GM12878 (cell line): ENCODE measurements around the gene TM4SF4. TPM values are rescaled to one million over a fixed set of nuclear protein-coding genes. Genes with fewer than 3 reads are reported as not detected.

Experiments
- ATAC-seq: fragments of 200-7000 bp; cut with Tn5 transposase; 3 replicates; pipeline ENCODE4 v1.9.1; 2020; ENCODE audit warnings: mild to moderate bottlenecking, moderate library complexity
- BruUV-seq: library from RNA; stranded (reverse); fragments of 400-500 nt; replicated peaks from 2 replicates; lab custom pipeline; 2021; lab: Mats Ljungman, UMichigan
- CTCF ChIA-PET: fragments of 300-600 bp; sonication (Branson Sonifier 250); formaldehyde crosslinking; extraction: SDS; loops from one replicate; lab custom pipeline; 2021; ENCODE audit warnings: inconsistent platforms; lab: Yijun Ruan, JAX
- POLR2A ChIA-PET: fragments of 350-600 bp; formaldehyde crosslinking; extraction: SDS; loops from one replicate; lab custom pipeline; 2021; ENCODE audit warnings: inconsistent platforms; lab: Charles Lee
- RAD21 ChIA-PET: fragments of 300-600 bp; sonication (Branson Sonifier 250); formaldehyde crosslinking; loops from one replicate; lab custom pipeline; 2023; ENCODE audit warnings: antibody characterized with exemption; ENCODE audit not compliant: unreplicated experiment; lab: Charles Lee
- SMC1A ChIA-PET: fragments of 300-600 bp; sonication (Branson Sonifier 250); formaldehyde crosslinking; loops from one replicate; lab custom pipeline; 2023; ENCODE audit not compliant: unreplicated experiment, uncharacterized antibody; lab: Charles Lee
- DNase-seq: peaks from one replicate; pipeline ENCODE4 v3.0.0-alpha.2; 2011; ENCODE audit warnings: low read depth, low spot score
- FAIRE-seq: peaks from 3 replicates; lab custom pipeline; 2011; peaks lifted over from hg19 to GRCh38; lab: Jason Lieb, UNC
- H2AFZ ChIP-seq: 2 replicates; pipeline ENCODE4 v1.6.0; 2011; ENCODE audit warnings: low read depth, low read length, control low read depth; ENCODE audit not compliant: control insufficient read depth
- H3K27ac ChIP-seq: 2 replicates; pipeline ENCODE4 v1.5.1; 2011; ENCODE audit warnings: control low read depth; ENCODE audit not compliant: control insufficient read depth, insufficient read depth
- H3K27me3 ChIP-seq, 2 experiments: replicated peaks in 1 of 2; 2 replicates each; pipeline versions ENCODE4 v1.6.0 to v1.6.1; 2011; ENCODE audit warnings: low read length in 1 of 2; ENCODE audit not compliant: control insufficient read depth in 2 of 2, insufficient read depth in 2 of 2
- H3K36me3 ChIP-seq, 2 experiments: 2 replicates each; pipeline ENCODE4 v1.5.1; 2011; ENCODE audit warnings: low read length in 1 of 2; ENCODE audit not compliant: control insufficient read depth in 2 of 2, insufficient read depth in 2 of 2
- H3K4me1 ChIP-seq: 2 replicates; pipeline ENCODE4 v1.6.1; 2011; ENCODE audit warnings: mild to moderate bottlenecking, low read length, moderate library complexity, mixed read lengths; ENCODE audit not compliant: control insufficient read depth, insufficient read depth
- H3K4me2 ChIP-seq: 2 replicates; pipeline ENCODE4 v1.6.0; 2011; ENCODE audit warnings: control low read depth; ENCODE audit not compliant: control insufficient read depth, insufficient read depth
- H3K4me3 ChIP-seq: fragments of 200-600 bp; sonication (generic); 2 replicates; pipeline ENCODE4 v1.5.1; 2016
- H3K79me2 ChIP-seq: 2 replicates; pipeline ENCODE4 v1.6.0; 2011; ENCODE audit warnings: low read length; ENCODE audit not compliant: control insufficient read depth, insufficient read depth
- H3K9ac ChIP-seq: 2 replicates; pipeline ENCODE4 v1.8.0; 2011; ENCODE audit warnings: low read length, control low read depth, mixed read lengths; ENCODE audit not compliant: control insufficient read depth, insufficient read depth
- H3K9me3 ChIP-seq: replicated peaks from 3 replicates; pipeline ENCODE4 v1.5.1; 2011; ENCODE audit warnings: mild to moderate bottlenecking, low read length; ENCODE audit not compliant: control insufficient read depth, insufficient read depth
- H4K20me1 ChIP-seq: 2 replicates; pipeline ENCODE4 v1.6.0; 2011; ENCODE audit not compliant: control insufficient read depth, insufficient read depth
- ATF3 ChIP-seq: IDR thresholded peaks from 2 replicates; pipeline ENCODE4 v1.6.1; 2011; ENCODE audit warnings: low read depth, mild to moderate bottlenecking, low read length, moderate library complexity, borderline replicate concordance; ENCODE audit errors: extremely low read depth
- CBX5 ChIP-seq: sonication (generic); IDR thresholded peaks from 2 replicates; pipeline ENCODE4 v1.6.1; 2016; ENCODE audit warnings: low read depth, moderate library complexity, mild to moderate bottlenecking, inconsistent platforms
- CREM ChIP-seq: IDR thresholded peaks from 2 replicates; pipeline ENCODE4 v1.6.1; 2014; ENCODE audit warnings: antibody characterized with exemption, low read depth
- IKZF2 ChIP-seq, 2 experiments: fragments of 450-650 bp; IDR thresholded peaks; 2 replicates each; pipeline ENCODE4 v1.6.1; 2017; ENCODE audit warnings: mild to moderate bottlenecking in 2 of 2, moderate library complexity in 2 of 2
- KAT2A ChIP-seq: conservative IDR thresholded peaks from 2 replicates; pipeline ENCODE4 v1.6.1; 2011; ENCODE audit warnings: low read depth, low read length; ENCODE audit not compliant: control insufficient read depth
- MXI1 ChIP-seq: fragments of 150-350 bp; IDR thresholded peaks from 2 replicates; pipeline ENCODE4 v1.6.1; 2011; ENCODE audit warnings: low read depth, mild to moderate bottlenecking, inconsistent platforms, low read length, improper control_type of control experiment
- RCOR1 ChIP-seq: conservative IDR thresholded peaks from 2 replicates; pipeline ENCODE4 v1.6.1; 2012; ENCODE audit warnings: low read depth, low read length, improper control_type of control experiment
- RELB ChIP-seq: fragments of 450-650 bp; IDR thresholded peaks from 2 replicates; pipeline ENCODE4 v1.6.1; 2017; ENCODE audit warnings: low read depth, mild to moderate bottlenecking, moderate library complexity
- SPI1 ChIP-seq: IDR thresholded peaks from 2 replicates; pipeline ENCODE4 v1.6.1; 2011; ENCODE audit warnings: low read depth, mild to moderate bottlenecking, low read length, moderate library complexity, borderline replicate concordance; ENCODE audit not compliant: insufficient read depth
- STAT3 ChIP-seq: IDR thresholded peaks from 2 replicates; pipeline ENCODE4 v1.6.1; 2011; ENCODE audit warnings: low read depth, low read length, improper control_type of control experiment
- SUZ12 ChIP-seq: fragments of 200-600 bp; sonication (generic); IDR thresholded peaks from one replicate; pipeline ENCODE4 v1.6.1; 2018; ENCODE audit warnings: antibody characterized with exemption, mild to moderate bottlenecking; ENCODE audit not compliant: unreplicated experiment
- WRNIP1 ChIP-seq: IDR thresholded peaks from 2 replicates; pipeline ENCODE4 v1.6.1; 2011; ENCODE audit warnings: low read depth, low read length, improper control_type of control experiment, borderline replicate concordance
- WGBS: methylation state at CpG from one replicate; pipeline ENCODE4 v1.1.6; 2016; ENCODE audit warnings: low lambda C conversion rate; ENCODE audit not compliant: insufficient replicate concordance, insufficient coverage; ENCODE audit errors: missing lambda C conversion rate; 5-methylcytosine and 5-hydroxymethylcytosine counted together
- in situ Hi-C: fragments of 300-500 bp; cut with MboI; formaldehyde crosslinking; loops from 9 replicates; pipeline ENCODE4 v1.14.3; 2018; ENCODE audit warnings: mixed read lengths
- intact Hi-C: fragments of 100-400 bp; cut with micrococcal nuclease; formaldehyde crosslinking; loops from one replicate; pipeline ENCODE4 v1.14.2; 2022; ENCODE audit not compliant: unreplicated experiment
- polyA plus RNA-seq, 11 experiments: library from polyadenylated mRNA; depleted of rRNA in 4 of 11; unstranded in 6 of 11; stranded (reverse) in 5 of 11; fragments of >200 nt; fragmentation: Nextera tagmentation in 4 of 11; fragmentation: Illumina TruSeq in 1 of 11; extraction: Ambion mirVana in 4 of 11; extraction: Trizol in 1 of 11; gene quantifications; 1 replicate in 1 of 11; 2 replicates in 10 of 11; pipeline versions ENCODE4 v1.2.1 to v1.2.3, GENCODE V29; 2011 to 2016; ENCODE audit warnings: inconsistent platforms in 2 of 11, missing spikeins in 2 of 11, low read depth in 1 of 11
- total RNA-seq, 4 experiments: library from RNA; depleted of rRNA in 3 of 4; stranded (reverse); fragments of >200 nt in 3 of 4; fragmentation: Illumina TruSeq in 1 of 4; extraction: Trizol in 1 of 4; gene quantifications; 2 replicates each; pipeline versions ENCODE4 v1.2.1 to v1.2.3, GENCODE V29; 2013 to 2021
- TF ChIP-seq, protein P1 (sequence below): IDR thresholded peaks from 2 replicates; pipeline ENCODE4 v1.6.1; 2012; ENCODE audit warnings: mild to moderate bottlenecking, low read depth, low read length
- TF ChIP-seq, protein P2 (sequence below): fragments of 450-650 bp; formaldehyde crosslinking; IDR thresholded peaks from 2 replicates; pipeline ENCODE4 v1.5.0; 2022; ENCODE audit warnings: mild to moderate bottlenecking, missing genetic modification characterization

Gene TM4SF4
- total and polyA plus RNA-seq, 10 of the 15 experiments (the other 5 are each of a cell fraction or from before 2014, with no cell fraction given) = 0.06 to 1.3 TPM; not detected in 8

DNA sequence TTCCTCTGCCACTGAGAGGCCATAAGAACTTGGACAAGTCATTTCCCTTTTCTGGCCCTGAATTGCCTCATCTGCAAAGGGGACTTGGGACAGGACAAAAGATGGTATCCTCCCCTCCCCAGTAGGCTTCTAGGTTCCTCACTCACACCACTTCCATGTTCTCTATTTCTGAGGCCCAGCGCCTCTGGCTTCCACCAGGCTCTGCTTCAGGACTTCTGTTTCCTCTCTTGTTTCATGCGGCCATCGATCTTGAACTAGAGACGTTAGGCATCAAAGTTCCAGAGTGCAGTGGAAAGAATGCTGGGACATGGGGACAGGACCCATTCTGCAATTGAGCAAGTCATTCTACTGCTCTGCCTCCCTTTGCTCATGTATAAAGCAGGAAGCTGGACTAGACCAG, 1.7 kb downstream of the TM4SF4 start:
- SMC1A ChIA-PET = no interaction called here
- in situ Hi-C loops = no loop called here
- no TSS peak for BruUV-seq
- Histone ChIP-seq H3K79me2 (no peaks in the 10 kb centered on the region), H3K36me3 (no peaks in the 10 kb centered on the region), H2AFZ (no peak overlapping the region), H3K4me2 (no peak overlapping the region), H3K27ac (no peak overlapping the region), H3K9me3 (no peaks in the 10 kb centered on the region), H3K4me1 (no peaks in the 10 kb centered on the region), H3K4me3 (no peak overlapping the region), H4K20me1 (no peaks in the 10 kb centered on the region), H3K27me3 (no peaks in the 10 kb centered on the region), H3K9ac (no peak overlapping the region)
- intact Hi-C loops = no loop called here
- CTCF ChIA-PET = interaction anchor here (0.8 kb wide), 1 partner anchor 105 kb away, joined by 3 read pairs; no protein-coding TSS in a partner anchor
- no peak for DNase-seq
- 90% methylated on average over 4 of the region's 4 CpGs for WGBS
- ATAC-seq = no peak
- RAD21 ChIA-PET = no interaction called here
- POLR2A ChIA-PET = no interaction called here
- FAIRE-seq = no peak
- TF ChIP-seq MXI1 = no peak
- TF ChIP-seq, protein P1, sequence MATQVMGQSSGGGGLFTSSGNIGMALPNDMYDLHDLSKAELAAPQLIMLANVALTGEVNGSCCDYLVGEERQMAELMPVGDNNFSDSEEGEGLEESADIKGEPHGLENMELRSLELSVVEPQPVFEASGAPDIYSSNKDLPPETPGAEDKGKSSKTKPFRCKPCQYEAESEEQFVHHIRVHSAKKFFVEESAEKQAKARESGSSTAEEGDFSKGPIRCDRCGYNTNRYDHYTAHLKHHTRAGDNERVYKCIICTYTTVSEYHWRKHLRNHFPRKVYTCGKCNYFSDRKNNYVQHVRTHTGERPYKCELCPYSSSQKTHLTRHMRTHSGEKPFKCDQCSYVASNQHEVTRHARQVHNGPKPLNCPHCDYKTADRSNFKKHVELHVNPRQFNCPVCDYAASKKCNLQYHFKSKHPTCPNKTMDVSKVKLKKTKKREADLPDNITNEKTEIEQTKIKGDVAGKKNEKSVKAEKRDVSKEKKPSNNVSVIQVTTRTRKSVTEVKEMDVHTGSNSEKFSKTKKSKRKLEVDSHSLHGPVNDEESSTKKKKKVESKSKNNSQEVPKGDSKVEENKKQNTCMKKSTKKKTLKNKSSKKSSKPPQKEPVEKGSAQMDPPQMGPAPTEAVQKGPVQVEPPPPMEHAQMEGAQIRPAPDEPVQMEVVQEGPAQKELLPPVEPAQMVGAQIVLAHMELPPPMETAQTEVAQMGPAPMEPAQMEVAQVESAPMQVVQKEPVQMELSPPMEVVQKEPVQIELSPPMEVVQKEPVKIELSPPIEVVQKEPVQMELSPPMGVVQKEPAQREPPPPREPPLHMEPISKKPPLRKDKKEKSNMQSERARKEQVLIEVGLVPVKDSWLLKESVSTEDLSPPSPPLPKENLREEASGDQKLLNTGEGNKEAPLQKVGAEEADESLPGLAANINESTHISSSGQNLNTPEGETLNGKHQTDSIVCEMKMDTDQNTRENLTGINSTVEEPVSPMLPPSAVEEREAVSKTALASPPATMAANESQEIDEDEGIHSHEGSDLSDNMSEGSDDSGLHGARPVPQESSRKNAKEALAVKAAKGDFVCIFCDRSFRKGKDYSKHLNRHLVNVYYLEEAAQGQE = no peak
- no peak for TF ChIP-seq RELB
- no peak for TF ChIP-seq STAT3
- TF ChIP-seq CREM = no peak
- TF ChIP-seq WRNIP1 = no peak
- no peak for TF ChIP-seq ATF3
- no peak for TF ChIP-seq KAT2A
- TF ChIP-seq SUZ12 = no peak
- TF ChIP-seq RCOR1 = no peak
- no peak for TF ChIP-seq CBX5
- no peak for TF ChIP-seq SPI1
- TF ChIP-seq, protein P2, sequence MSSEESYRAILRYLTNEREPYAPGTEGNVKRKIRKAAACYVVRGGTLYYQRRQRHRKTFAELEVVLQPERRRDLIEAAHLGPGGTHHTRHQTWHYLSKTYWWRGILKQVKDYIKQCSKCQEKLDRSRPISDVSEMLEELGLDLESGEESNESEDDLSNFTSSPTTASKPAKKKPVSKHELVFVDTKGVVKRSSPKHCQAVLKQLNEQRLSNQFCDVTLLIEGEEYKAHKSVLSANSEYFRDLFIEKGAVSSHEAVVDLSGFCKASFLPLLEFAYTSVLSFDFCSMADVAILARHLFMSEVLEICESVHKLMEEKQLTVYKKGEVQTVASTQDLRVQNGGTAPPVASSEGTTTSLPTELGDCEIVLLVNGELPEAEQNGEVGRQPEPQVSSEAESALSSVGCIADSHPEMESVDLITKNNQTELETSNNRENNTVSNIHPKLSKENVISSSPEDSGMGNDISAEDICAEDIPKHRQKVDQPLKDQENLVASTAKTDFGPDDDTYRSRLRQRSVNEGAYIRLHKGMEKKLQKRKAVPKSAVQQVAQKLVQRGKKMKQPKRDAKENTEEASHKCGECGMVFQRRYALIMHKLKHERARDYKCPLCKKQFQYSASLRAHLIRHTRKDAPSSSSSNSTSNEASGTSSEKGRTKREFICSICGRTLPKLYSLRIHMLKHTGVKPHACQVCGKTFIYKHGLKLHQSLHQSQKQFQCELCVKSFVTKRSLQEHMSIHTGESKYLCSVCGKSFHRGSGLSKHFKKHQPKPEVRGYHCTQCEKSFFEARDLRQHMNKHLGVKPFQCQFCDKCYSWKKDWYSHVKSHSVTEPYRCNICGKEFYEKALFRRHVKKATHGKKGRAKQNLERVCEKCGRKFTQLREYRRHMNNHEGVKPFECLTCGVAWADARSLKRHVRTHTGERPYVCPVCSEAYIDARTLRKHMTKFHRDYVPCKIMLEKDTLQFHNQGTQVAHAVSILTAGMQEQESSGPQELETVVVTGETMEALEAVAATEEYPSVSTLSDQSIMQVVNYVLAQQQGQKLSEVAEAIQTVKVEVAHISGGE (CRISPR knock-in tag) = no peak
- no peak for TF ChIP-seq IKZF2 (IDR thresholded peaks at IDR 0.05)
